HepG2 (cell line): Measurements from ENCODE around the gene MLH1. TPM values are rescaled to one million over a fixed set of nuclear protein-coding genes. Genes with fewer than 3 reads are reported as not detected.
A peak's percentile ranks its signal among the peaks of the same experiment; 100 is the strongest.

Source experiments
- ATF1 ChIP-seq: IDR thresholded peaks from 2 replicates; pipeline ENCODE4 v1.6.1; 2016; ENCODE audit warnings: mild to moderate bottlenecking, control low read depth
- JDP2 ChIP-seq: sonication (generic); formaldehyde crosslinking; IDR thresholded peaks from 2 replicates; pipeline ENCODE4 v1.8.1; 2022; ENCODE audit warnings: missing genetic modification reagents, borderline replicate concordance
- KLF16 ChIP-seq, 2 experiments: sonication (generic) in 1 of 2; formaldehyde crosslinking in 1 of 2; IDR thresholded peaks; 2 replicates each; pipeline versions ENCODE4 v1.6.1 to v1.8.0; 2016 to 2023; ENCODE audit warnings: missing genetic modification reagents in 2 of 2, missing compliant biosample characterization in 1 of 2
- POLR2AphosphoS5 ChIP-seq: IDR thresholded peaks from 2 replicates; pipeline ENCODE4 v1.6.1; 2012; ENCODE audit warnings: low read depth, low read length
- PPARG ChIP-seq: conservative IDR thresholded peaks from 2 replicates; pipeline ENCODE4 v1.6.1; 2016; ENCODE audit warnings: missing biosample characterization, missing genetic modification reagents
- SSRP1 ChIP-seq: IDR thresholded peaks from 2 replicates; pipeline ENCODE4 v1.6.1; 2016; ENCODE audit warnings: control low read depth
- U2AF2 ChIP-seq: fragments of 200-400 bp; formaldehyde crosslinking; IDR thresholded peaks from 2 replicates; pipeline ENCODE4 v1.6.1; 2017; ENCODE audit warnings: low read depth, mild to moderate bottlenecking, low read length
- ZBTB8A ChIP-seq: sonication (generic); formaldehyde crosslinking; IDR thresholded peaks from 2 replicates; pipeline ENCODE4 v1.4.0; 2020; ENCODE audit warnings: mild to moderate bottlenecking, low read depth, missing genetic modification reagents, borderline replicate concordance
- ZNF263 ChIP-seq: sonication (generic); formaldehyde crosslinking; IDR thresholded peaks from 2 replicates; pipeline ENCODE4 v1.4.0; 2020; ENCODE audit warnings: missing genetic modification reagents
- ZNF382 ChIP-seq: sonication (generic); formaldehyde crosslinking; IDR thresholded peaks from 2 replicates; pipeline ENCODE4 v1.5.0; 2020; ENCODE audit warnings: missing genetic modification reagents, mild to moderate bottlenecking, borderline replicate concordance
- ZNF737 ChIP-seq: sonication (generic); formaldehyde crosslinking; IDR thresholded peaks from 2 replicates; pipeline ENCODE4 v1.5.0; 2020; ENCODE audit warnings: missing genetic modification reagents, mild to moderate bottlenecking, borderline replicate concordance
- polyA plus RNA-seq, 8 experiments: library from polyadenylated mRNA; depleted of rRNA in 3 of 8; stranded (reverse) in 7 of 8; unstranded in 1 of 8; fragments of >200 nt; fragmentation: Illumina TruSeq in 4 of 8; extraction: Trizol in 4 of 8; gene quantifications; 2 replicates each; pipeline versions ENCODE4 v1.2.1 to v1.2.3, GENCODE V29; 2011 to 2016; ENCODE audit warnings: low read depth in 4 of 8, missing spikeins in 1 of 8, mixed read lengths in 1 of 8; ENCODE audit not compliant: insufficient read depth in 1 of 8
- total RNA-seq, 5 experiments: library from RNA; depleted of rRNA; stranded (reverse); fragments of >200 nt; fragmentation: Illumina TruSeq; extraction: Trizol; gene quantifications; 2 replicates each; pipeline ENCODE4 v1.2.3, GENCODE V29; 2016; ENCODE audit warnings: low read depth in 1 of 5
- TF ChIP-seq, protein P1 (sequence below): sonication (generic); formaldehyde crosslinking; IDR thresholded peaks from 2 replicates; pipeline ENCODE4 v1.4.0; 2020; ENCODE audit warnings: missing genetic modification reagents
- TF ChIP-seq, protein P2 (sequence below): sonication (generic); formaldehyde crosslinking; IDR thresholded peaks from 2 replicates; pipeline ENCODE4 v1.4.0; 2020; ENCODE audit warnings: missing genetic modification reagents, borderline replicate concordance
- TF ChIP-seq, protein P3 (sequence below): sonication (generic); formaldehyde crosslinking; IDR thresholded peaks from 2 replicates; pipeline ENCODE4 v1.8.0; 2022; ENCODE audit warnings: low read depth, missing genetic modification reagents
- TF ChIP-seq, protein P4 (sequence below): sonication (generic); formaldehyde crosslinking; IDR thresholded peaks from 2 replicates; pipeline ENCODE4 v1.4.0; 2020; ENCODE audit warnings: mild to moderate bottlenecking, missing genetic modification reagents
- TF ChIP-seq, protein P5 (sequence below): sonication (generic); formaldehyde crosslinking; IDR thresholded peaks from 2 replicates; pipeline ENCODE4 v1.4.0; 2020; ENCODE audit warnings: mild to moderate bottlenecking, missing genetic modification reagents

Gene MLH1
- total and polyA plus RNA-seq, 2 of the 13 experiments (the other 11 are each of a cell fraction or from before 2014, with no cell fraction given), result 29.5 to 70.8 TPM

DNA sequence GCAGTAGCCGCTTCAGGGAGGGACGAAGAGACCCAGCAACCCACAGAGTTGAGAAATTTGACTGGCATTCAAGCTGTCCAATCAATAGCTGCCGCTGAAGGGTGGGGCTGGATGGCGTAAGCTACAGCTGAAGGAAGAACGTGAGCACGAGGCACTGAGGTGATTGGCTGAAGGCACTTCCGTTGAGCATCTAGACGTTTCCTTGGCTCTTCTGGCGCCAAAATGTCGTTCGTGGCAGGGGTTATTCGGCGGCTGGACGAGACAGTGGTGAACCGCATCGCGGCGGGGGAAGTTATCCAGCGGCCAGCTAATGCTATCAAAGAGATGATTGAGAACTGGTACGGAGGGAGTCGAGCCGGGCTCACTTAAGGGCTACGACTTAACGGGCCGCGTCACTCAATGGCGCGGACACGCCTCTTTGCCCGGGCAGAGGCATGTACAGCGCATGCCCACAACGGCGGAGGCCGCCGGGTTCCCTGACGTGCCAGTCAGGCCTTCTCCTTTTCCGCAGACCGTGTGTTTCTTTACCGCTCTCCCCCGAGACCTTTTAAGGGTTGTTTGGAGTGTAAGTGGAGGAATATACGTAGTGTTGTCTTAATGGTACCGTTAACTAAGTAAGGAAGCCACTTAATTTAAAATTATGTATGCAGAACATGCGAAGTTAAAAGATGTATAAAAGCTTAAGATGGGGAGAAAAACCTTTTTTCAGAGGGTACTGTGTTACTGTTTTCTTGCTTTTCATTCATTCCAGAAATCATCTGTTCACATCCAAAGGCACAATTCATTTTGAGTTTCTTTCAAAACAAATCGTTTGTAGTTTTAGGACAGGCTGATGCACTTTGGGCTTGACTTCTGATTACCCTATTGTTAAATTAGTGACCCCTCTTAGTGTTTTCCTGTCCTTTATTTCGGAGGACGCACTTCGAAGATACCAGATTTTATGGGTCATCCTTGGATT lies at the start of gene MLH1 (continued):
- TF ChIP-seq, protein P1, sequence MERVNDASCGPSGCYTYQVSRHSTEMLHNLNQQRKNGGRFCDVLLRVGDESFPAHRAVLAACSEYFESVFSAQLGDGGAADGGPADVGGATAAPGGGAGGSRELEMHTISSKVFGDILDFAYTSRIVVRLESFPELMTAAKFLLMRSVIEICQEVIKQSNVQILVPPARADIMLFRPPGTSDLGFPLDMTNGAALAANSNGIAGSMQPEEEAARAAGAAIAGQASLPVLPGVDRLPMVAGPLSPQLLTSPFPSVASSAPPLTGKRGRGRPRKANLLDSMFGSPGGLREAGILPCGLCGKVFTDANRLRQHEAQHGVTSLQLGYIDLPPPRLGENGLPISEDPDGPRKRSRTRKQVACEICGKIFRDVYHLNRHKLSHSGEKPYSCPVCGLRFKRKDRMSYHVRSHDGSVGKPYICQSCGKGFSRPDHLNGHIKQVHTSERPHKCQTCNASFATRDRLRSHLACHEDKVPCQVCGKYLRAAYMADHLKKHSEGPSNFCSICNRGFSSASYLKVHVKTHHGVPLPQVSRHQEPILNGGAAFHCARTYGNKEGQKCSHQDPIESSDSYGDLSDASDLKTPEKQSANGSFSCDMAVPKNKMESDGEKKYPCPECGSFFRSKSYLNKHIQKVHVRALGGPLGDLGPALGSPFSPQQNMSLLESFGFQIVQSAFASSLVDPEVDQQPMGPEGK (CRISPR knock-in tag), result no peak
- TF ChIP-seq JDP2 (no peak), KLF16 (CRISPR knock-in tag; IDR thresholded peaks at IDR 0.05) (peak in 1 of 2 experiments; percentile 73; a peak in 1 of 4 replicates), ATF1 (CRISPR knock-in tag) (peak; percentile 95), POLR2AphosphoS5 (peak; percentile 81), ZNF737 (CRISPR knock-in tag) (no peak), PPARG (CRISPR knock-in tag) (no peak; the same call in 1 of the 2 replicates), U2AF2 (no peak), ZNF382 (CRISPR knock-in tag) (no peak), SSRP1 (CRISPR knock-in tag) (no peak), ZBTB8A (CRISPR knock-in tag) (0 out of 2 replicates have a peak, but pooled peaks have one; percentile 62), ZNF263 (CRISPR knock-in tag) (no peak)
- TF ChIP-seq, protein P2, sequence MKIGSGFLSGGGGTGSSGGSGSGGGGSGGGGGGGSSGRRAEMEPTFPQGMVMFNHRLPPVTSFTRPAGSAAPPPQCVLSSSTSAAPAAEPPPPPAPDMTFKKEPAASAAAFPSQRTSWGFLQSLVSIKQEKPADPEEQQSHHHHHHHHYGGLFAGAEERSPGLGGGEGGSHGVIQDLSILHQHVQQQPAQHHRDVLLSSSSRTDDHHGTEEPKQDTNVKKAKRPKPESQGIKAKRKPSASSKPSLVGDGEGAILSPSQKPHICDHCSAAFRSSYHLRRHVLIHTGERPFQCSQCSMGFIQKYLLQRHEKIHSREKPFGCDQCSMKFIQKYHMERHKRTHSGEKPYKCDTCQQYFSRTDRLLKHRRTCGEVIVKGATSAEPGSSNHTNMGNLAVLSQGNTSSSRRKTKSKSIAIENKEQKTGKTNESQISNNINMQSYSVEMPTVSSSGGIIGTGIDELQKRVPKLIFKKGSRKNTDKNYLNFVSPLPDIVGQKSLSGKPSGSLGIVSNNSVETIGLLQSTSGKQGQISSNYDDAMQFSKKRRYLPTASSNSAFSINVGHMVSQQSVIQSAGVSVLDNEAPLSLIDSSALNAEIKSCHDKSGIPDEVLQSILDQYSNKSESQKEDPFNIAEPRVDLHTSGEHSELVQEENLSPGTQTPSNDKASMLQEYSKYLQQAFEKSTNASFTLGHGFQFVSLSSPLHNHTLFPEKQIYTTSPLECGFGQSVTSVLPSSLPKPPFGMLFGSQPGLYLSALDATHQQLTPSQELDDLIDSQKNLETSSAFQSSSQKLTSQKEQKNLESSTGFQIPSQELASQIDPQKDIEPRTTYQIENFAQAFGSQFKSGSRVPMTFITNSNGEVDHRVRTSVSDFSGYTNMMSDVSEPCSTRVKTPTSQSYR (CRISPR knock-in tag), result no peak
- TF ChIP-seq, protein P3, sequence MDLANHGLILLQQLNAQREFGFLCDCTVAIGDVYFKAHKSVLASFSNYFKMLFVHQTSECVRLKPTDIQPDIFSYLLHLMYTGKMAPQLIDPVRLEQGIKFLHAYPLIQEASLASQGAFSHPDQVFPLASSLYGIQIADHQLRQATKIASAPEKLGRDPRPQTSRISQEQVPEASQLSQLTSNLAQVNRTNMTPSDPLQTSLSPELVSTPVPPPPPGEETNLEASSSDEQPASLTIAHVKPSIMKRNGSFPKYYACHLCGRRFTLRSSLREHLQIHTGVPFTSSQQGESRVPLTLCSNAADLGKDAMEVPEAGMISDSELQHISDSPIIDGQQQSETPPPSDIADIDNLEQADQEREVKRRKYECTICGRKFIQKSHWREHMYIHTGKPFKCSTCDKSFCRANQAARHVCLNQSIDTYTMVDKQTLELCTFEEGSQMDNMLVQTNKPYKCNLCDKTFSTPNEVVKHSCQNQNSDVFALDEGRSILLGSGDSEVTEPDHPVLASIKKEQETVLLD, result 0 out of 2 replicates have a peak, but pooled peaks have one; percentile 57
- TF ChIP-seq, protein P4, sequence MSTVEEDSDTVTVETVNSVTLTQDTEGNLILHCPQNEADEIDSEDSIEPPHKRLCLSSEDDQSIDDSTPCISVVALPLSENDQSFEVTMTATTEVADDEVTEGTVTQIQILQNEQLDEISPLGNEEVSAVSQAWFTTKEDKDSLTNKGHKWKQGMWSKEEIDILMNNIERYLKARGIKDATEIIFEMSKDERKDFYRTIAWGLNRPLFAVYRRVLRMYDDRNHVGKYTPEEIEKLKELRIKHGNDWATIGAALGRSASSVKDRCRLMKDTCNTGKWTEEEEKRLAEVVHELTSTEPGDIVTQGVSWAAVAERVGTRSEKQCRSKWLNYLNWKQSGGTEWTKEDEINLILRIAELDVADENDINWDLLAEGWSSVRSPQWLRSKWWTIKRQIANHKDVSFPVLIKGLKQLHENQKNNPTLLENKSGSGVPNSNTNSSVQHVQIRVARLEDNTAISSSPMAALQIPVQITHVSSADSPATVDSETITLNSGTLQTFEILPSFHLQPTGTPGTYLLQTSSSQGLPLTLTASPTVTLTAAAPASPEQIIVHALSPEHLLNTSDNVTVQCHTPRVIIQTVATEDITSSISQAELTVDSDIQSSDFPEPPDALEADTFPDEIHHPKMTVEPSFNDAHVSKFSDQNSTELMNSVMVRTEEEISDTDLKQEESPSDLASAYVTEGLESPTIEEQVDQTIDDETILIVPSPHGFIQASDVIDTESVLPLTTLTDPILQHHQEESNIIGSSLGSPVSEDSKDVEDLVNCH (CRISPR knock-in tag), result 0 out of 2 replicates have a peak, but pooled peaks have one; percentile 52
- TF ChIP-seq, protein P5, sequence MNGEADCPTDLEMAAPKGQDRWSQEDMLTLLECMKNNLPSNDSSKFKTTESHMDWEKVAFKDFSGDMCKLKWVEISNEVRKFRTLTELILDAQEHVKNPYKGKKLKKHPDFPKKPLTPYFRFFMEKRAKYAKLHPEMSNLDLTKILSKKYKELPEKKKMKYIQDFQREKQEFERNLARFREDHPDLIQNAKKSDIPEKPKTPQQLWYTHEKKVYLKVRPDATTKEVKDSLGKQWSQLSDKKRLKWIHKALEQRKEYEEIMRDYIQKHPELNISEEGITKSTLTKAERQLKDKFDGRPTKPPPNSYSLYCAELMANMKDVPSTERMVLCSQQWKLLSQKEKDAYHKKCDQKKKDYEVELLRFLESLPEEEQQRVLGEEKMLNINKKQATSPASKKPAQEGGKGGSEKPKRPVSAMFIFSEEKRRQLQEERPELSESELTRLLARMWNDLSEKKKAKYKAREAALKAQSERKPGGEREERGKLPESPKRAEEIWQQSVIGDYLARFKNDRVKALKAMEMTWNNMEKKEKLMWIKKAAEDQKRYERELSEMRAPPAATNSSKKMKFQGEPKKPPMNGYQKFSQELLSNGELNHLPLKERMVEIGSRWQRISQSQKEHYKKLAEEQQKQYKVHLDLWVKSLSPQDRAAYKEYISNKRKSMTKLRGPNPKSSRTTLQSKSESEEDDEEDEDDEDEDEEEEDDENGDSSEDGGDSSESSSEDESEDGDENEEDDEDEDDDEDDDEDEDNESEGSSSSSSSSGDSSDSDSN, result no peak
